Bronchial epithelial cell (primary cell): ENCODE results near the gene RHOC. TPM values are rescaled to one million over a fixed set of nuclear protein-coding genes. Genes with fewer than 3 reads are reported as not detected.
"Not testable (repeated sequence)": the region's sequence is repeated elsewhere in the genome, so short reads cannot be mapped to it uniquely, and the experiment has no call there.

Experiments
- DNase-seq: peaks from one replicate; pipeline ENCODE4 v3.0.0-alpha.2; 2010; ENCODE audit warnings: low read depth
- FAIRE-seq: peaks from 2 replicates; lab custom pipeline; 2011; peaks lifted over from hg19 to GRCh38; lab: Jason Lieb, UNC
- H3K27me3 ChIP-seq: 2 replicates; pipeline ENCODE4 v1.5.1; 2011; ENCODE audit warnings: low read length; ENCODE audit not compliant: control insufficient read depth, insufficient read depth
- H3K36me3 ChIP-seq: 2 replicates; pipeline ENCODE4 v1.5.1; 2011; ENCODE audit warnings: low read length; ENCODE audit not compliant: control insufficient read depth, insufficient read depth
- H3K4me3 ChIP-seq: 2 replicates; pipeline ENCODE4 v1.5.1; 2011; ENCODE audit warnings: mild to moderate bottlenecking, low read depth, low read length, control low read depth
- CTCF ChIP-seq: IDR thresholded peaks from 2 replicates; pipeline ENCODE4 v1.5.1; 2011; ENCODE audit warnings: mild to moderate bottlenecking, moderate library complexity, low read length, control low read depth, inconsistent platforms; ENCODE audit not compliant: insufficient read depth, severe bottlenecking
- total RNA-seq: library from RNA; depleted of rRNA; stranded (reverse); fragments of >200 nt; gene quantifications from 2 replicates; pipeline ENCODE4 v1.2.1, GENCODE V29; 2014

Gene RHOC
- total RNA-seq, 1 donor from 2014 or later: 469 TPM

DNA sequence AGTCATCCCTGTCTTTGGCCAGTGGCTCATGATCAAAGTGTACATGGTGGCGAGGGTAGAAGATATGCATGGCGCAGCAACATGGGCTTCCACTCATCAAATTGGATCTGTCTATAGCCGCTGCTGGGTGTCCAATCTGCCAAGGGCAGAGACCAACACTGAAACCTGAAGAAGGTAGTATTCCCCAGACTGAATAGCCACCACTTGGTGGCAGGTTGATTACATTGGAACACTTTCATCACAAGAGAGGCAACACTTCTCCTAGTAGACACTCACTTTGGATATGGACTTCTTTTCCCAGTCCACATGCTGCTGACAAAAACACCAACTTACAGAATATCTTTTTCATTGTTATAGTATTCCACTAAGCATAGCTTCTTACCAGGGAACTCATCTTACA lies 30.6 kb upstream of the RHOC start:
- H3K36me3 ChIP-seq: no peaks in the 10 kb centered on the region
- H3K4me3 ChIP-seq: no peak overlapping the region
- DNase-seq (no peak), FAIRE-seq (no peak)
- no peak for TF ChIP-seq CTCF
- no peaks in the 10 kb centered on the region for H3K27me3 ChIP-seq

- FAIRE-seq (no peak), DNase-seq (peak; percentile 99)
- TF ChIP-seq CTCF: no peak
- Histone ChIP-seq H3K36me3 (no peaks in the 10 kb centered on the region), H3K4me3 (no peak overlapping the region), H3K27me3 (no peaks in the 10 kb centered on the region)
These were observed 28.8 kb upstream of the RHOC start for GRCh38 chr1:112735752-112736151.

DNA sequence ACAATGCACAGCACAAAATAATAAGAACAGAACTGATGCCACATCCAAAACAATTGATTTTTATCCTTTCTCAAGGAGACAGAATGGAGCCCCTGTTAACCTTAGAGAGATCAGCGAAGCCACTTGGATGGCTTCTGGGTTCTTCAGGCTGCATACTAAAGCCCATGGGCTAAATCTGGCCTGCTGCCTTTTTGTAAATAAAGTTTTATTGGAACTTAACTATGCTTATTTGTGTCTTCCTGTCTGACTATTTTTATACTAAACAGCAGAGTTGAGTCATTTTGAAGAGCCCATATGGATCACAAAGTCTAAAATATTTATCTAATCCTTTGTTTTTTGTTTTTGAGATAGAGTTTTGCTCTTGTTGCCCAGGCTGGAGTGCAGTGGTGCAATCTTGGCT lies 24.5 kb upstream of the RHOC start:
- no peak for DNase-seq
- no peak overlapping the region for H3K4me3 ChIP-seq
- no peak for FAIRE-seq
- no peaks in the 10 kb centered on the region for H3K27me3 ChIP-seq
- TF ChIP-seq CTCF: no peak
- no peaks in the 10 kb centered on the region for H3K36me3 ChIP-seq

GRCh38 chr1:112729909-112730308 lies 23.0 kb upstream of the RHOC start:
- H3K27me3 ChIP-seq: no peaks in the 10 kb centered on the region
- no peak for TF ChIP-seq CTCF
- DNase-seq (no peak), FAIRE-seq (no peak)
- no peak overlapping the region for H3K4me3 ChIP-seq
- H3K36me3 ChIP-seq: no peaks in the 10 kb centered on the region

DNA sequence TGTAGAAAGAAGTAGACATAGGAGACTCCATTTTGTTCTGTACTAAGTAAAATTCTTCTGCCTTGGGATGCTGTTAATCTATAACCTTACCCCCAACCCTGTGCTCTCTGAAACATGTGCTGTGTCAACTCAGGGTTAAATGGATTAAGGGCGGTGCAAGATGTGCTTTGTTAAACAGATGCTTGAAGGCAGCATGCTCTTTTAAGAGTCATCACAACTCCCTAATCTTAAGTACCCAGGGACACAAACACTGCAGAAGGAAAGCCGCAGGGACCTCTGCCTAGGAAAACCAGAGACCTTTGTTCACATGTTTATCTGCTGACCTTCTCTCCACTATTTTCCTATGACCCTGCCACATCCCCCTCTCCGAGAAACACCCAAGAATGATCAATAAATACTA lies 22.1 kb upstream of the RHOC start:
- not testable (repeated sequence) for DNase-seq, H3K36me3 ChIP-seq, H3K4me3 ChIP-seq, H3K27me3 ChIP-seq, FAIRE-seq

GRCh38 chr1:112728306-112728971 lies 21.5 kb upstream of the RHOC start:
- DNase-seq, H3K36me3 ChIP-seq, FAIRE-seq, H3K27me3 ChIP-seq, H3K4me3 ChIP-seq: not testable (repeated sequence)

DNA sequence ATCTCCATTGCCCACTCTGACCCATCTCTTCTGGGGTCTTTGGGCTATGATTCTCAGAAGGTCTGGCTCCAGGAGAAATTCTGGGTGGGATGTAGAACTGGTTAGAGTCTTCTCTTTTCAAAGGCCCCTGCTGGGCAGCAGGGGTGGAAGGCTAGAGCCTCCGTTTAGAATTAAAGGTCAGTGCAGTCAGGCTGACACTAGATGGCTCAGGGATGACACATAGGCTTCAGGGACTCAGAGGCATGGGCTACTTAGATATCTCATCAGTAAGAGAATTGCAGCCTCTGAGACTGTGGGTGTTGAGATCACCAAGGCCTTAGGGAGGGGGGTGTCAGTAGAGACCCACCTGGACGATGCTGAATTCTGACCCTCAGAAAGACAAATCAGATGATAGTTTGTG lies 20.8 kb upstream of the RHOC start:
- Histone ChIP-seq H3K27me3 (no peaks in the 10 kb centered on the region), H3K36me3 (no peaks in the 10 kb centered on the region), H3K4me3 (no peak overlapping the region)
- no peak for TF ChIP-seq CTCF
- FAIRE-seq: no peak
- no peak for DNase-seq

GRCh38 chr1:112724240-112724639 lies 17.3 kb upstream of the RHOC start:
- not testable (repeated sequence) for H3K36me3 ChIP-seq, FAIRE-seq, DNase-seq, H3K4me3 ChIP-seq, H3K27me3 ChIP-seq
